ENCODE measurements around the gene CTR9. TPM values are rescaled to one million over a fixed set of nuclear protein-coding genes. Genes with fewer than 3 reads are reported as not detected.
A peak's percentile ranks its signal among the peaks of the same experiment; 100 is the strongest.

The CTR9 gene
- total and polyA plus RNA-seq, 9 of the 15 experiments (the other 6 are each of a cell fraction or from before 2014, with no cell fraction given): 25.4 to 79.3 (median 47.3) TPM

- TF ChIP-seq TSHZ1 (CRISPR knock-in tag; IDR thresholded peaks at IDR 0.05): no peak
- no peak for TF ChIP-seq DEAF1 (CRISPR knock-in tag; IDR thresholded peaks at IDR 0.05)
- no peak for TF ChIP-seq CTCF (IDR thresholded peaks at IDR 0.05 in 2 of 3, conservative IDR thresholded peaks at IDR 0.05 in 1 of 3; ENCODE audit: insufficient read depth in 2 of 3, low read depth in 1 of 3, low read length in 3 of 3)
- TF ChIP-seq NR2C1 (IDR thresholded peaks at IDR 0.05): no peak
- no peak for TF ChIP-seq NR2C1 (tag; IDR thresholded peaks at IDR 0.05)
- no peak for TF ChIP-seq NBN (IDR thresholded peaks at IDR 0.05; ENCODE audit: low read depth)
- TF ChIP-seq ATF2 (CRISPR knock-in tag; IDR thresholded peaks at IDR 0.05): no peak
- TF ChIP-seq ASH1L (IDR thresholded peaks at IDR 0.05; ENCODE audit: borderline replicate concordance, low read depth, partially characterized antibody): no peak
- no peak for TF ChIP-seq MYBL2 (IDR thresholded peaks at IDR 0.05; ENCODE audit: low read depth)
- TF ChIP-seq MYBL2 (CRISPR knock-in tag; IDR thresholded peaks at IDR 0.05; ENCODE audit: borderline replicate concordance): no peak
- TF ChIP-seq ZNF449 (CRISPR knock-in tag; IDR thresholded peaks at IDR 0.05): no peak
- no peak for TF ChIP-seq NFATC3 (IDR thresholded peaks at IDR 0.05)
- TF ChIP-seq CEBPB (tag; IDR thresholded peaks at IDR 0.05): peak; percentile 50
- peak; percentile 78 for TF ChIP-seq ARID1B (IDR thresholded peaks at IDR 0.05)
- no peak for TF ChIP-seq SMAD2 (IDR thresholded peaks at IDR 0.05; ENCODE audit: low read depth, low read length)
- TF ChIP-seq CAMTA2 (CRISPR knock-in tag; conservative IDR thresholded peaks at IDR 0.05): no peak
- TF ChIP-seq ZNF436 (CRISPR knock-in tag; IDR thresholded peaks at IDR 0.05): no peak
- TF ChIP-seq VEZF1 (CRISPR knock-in tag; IDR thresholded peaks at IDR 0.05): no peak
These were observed 34.9 kb upstream of the CTR9 start (continued) for GRCh38 chr11:10716122-10716521.
